ENCODE results near the gene VPS13D.
"Not testable (repeated sequence)": the region's sequence is repeated elsewhere in the genome, so short reads cannot be mapped to it uniquely, and the experiment has no call there.

VPS13D gene

DNA sequence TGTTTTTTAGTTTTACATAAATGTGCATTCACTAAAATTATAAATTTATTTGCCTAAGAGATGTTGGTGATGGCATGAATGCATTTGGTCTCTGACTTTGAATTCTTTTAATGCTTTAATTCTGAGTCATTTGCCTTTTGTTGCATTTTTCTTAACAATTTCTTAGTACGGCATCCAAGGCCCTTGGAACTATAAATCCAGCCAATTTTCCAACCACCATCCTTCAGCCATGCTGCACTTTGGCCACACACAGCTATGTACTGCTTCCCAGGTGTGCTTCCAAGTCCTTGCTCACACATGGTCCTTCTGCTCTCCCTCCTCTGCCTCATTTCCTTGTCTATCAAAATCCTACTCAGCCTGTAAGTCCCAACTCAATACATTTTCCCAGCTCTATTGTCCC lies 227.1 kb downstream of the VPS13D start:
- no peak for DNase-seq

DNA sequence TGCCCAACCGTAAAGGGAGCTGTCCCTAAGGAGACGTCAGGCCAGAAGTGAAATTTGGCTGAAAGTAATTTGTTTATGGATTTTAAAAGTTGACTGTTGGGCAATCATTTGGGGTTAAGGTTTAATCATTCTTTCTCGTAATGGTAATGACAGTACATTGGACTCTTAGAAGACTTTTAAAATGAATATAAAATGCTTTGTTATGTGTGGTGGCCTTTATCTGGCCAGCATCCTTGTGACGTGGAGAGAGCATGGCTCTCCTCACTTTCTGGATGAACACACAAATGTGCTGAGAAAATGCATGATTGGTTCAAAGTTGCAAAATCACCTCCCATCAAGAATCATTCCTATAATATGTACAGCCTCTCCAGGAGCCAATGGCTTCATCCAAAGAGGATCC lies 227.9 kb downstream of the VPS13D start:
- DNase-seq = no peak

DNA sequence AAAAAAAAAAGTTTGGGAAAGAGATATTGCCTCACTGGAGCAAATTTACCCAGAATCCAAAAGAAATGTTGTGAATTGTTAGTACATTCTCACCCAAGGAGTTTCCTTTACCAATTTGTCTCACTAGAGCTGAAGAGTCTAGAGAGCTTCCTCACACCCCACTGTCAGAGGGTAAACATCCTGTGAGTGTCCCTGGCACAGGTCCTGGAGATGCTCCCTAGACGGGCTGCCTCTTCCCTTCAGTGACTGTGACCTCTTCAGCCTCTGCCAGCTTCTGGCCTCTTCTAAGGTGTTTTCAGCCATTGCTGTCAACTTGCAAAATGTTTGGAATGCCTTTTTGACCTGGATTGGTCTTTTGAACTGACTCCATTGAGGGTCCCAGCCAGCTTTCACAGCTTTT lies 228.7 kb downstream of the VPS13D start:
- no peak for DNase-seq

DNA sequence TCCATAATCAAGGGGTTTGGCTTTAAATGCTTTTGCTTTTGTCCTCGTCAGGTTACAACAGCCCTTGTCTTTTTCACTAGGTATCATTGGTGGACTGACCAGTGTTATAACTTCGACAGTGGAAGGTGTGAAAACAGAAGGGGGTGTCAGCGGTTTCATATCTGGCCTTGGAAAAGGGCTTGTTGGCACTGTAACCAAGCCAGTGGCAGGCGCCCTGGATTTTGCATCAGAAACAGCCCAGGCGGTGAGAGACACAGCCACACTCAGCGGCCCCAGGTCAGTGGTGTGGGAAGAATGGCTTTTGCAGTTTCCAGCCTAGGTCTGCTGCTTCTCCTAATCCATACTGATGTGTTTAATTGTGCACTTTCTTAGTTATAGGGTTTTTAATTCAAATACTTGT lies 230.3 kb downstream of the VPS13D start:
- no peak for DNase-seq

- DNase-seq = peak in 1 of 2 donors; percentile 34
These were observed 231.2 kb downstream of the VPS13D start for GRCh38 chr1:12460911-12461621.

DNA sequence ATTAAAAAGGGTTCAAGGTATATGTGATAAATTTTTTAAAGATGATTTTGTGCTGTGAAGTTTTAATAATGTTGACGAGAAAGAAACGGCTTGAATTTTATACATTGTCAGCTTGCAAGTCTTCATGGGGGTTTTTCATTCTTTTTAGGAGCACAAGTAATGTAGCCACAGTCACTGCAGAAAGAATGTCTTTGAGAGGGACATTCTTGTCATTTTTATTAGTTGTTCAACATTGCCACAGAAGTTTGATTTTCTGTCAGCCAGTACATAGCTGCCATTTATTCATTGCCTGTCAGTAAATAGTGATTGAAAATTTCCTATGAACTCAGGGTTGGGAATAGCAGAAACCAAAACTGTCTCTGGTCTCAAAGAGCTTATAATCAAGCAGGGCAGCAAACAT lies 231.9 kb downstream of the VPS13D start:
- no peak for DNase-seq

GRCh38 chr1:12462586-12462985 lies 232.8 kb downstream of the VPS13D start:
- no peak for DNase-seq

DNA sequence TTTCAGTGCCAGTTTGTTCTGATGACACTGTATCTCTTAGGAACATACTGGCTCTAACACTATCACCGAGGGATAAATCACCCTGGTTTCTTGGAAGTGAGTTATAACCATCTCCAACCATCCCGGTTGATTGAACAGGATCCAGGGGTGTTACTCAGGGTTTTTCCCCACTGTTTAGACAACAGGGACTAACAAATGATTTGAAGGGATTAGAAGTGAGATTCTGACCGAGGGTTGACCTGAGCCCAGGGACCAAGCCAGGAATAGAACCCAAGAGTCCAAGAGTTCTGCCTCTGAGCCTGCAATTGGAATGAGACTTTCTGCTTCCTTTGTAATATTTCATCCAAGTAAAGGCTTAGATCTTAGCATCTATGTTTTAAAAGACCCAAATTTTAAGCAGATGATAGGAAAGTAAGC lies 234.2 kb downstream of the VPS13D start:
- DNase-seq = no peak

DNA sequence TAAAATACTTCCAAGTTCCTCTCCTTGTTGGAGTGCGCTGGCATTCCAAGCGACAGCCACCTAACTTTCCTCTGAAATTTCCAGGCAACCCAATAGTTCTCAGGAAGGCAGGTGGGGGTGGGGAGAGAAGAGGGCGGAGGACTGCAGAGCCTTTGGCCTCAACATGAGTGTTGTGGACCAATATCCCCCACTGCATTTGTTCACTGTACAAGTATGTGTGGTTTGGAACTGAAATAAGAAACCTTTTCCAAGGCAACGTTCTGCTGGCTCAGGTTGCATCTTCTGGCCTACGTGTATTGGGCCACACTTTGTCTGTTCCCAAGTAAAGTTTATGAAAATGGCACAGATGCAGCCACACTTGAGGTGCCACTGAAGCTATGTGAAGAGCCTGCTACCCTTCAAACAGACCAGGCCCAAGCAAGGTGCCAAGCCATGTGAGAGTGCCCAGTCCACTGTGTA lies 234.8 kb downstream of the VPS13D start:
- DNase-seq = no peak

GRCh38 chr1:12465126-12465525 lies 235.3 kb downstream of the VPS13D start:
- no peak for DNase-seq

- DNase-seq = no peak
These were observed 237.0 kb downstream of the VPS13D start for GRCh38 chr1:12466816-12467215.

DNA sequence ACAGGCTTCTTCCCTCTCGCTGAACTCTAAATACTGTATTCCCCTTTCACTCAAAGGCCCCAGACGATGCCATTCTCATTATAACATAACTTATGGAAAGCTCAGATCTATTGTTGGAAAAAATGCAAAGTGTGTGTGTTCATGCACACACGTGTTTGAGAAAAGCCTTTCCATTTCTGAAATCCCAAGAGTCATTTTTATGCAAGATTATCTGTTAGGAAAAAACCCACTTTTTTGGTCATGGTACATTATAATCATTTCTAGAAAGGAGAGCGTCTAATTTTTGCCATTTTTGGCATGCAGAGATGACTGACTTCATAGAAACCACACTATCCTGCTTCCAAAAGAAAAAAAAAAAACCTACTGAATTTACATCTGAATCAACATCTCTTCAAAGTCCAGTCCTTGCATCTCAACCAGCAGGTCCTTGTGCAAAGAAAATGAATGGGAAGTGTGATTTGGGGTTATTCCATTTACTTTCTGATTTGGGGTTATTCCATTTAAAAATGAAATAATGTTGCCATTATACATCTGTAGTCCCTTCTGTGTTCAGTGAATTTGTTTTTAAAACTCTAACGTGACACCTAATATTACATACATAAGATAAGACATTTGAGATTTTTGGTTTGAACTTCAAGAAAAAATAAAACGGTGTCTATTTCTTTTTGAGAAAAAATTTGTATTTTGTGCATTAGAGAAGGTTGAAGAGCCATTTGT lies 237.9 kb downstream of the VPS13D start:
- no peak for DNase-seq

DNA sequence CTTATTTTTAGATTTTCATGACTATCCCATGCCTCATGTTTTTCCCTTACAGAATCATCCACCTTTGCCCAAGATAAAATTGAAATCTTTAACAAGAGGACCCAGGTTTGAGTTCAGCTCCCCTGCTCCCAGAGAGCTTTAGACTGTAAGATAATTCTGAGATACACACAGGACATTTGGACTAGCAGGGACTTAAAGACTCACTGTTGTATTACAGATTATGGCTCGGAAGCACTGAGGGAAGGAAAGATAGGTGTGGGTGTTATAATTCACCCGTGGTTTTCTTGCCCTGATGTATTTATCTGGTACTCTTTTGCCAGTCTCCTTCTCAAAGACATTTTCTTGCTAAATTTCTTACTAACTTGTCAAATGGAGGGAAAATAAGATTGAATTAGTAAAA lies 238.5 kb downstream of the VPS13D start:
- DNase-seq = no peak

DNA sequence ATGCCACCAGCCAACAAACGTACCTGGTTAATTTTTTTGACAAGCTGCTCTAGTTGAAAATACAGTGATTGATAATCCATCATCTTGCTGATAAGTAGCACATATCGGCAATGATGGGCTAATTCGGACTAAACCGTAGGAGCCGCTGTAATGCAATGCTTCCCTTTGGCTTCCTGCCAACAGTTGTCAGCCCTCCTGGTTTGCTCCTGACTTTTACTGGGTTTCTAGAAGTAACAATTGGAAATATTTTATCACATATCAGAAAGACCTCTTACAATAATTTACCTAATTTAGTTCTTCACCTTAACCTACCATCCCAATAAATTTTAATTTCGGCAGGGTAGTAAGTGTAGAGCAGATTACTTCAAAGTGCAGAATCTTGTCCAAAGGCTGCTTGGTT lies 239.7 kb downstream of the VPS13D start:
- DNase-seq = no peak

DNA sequence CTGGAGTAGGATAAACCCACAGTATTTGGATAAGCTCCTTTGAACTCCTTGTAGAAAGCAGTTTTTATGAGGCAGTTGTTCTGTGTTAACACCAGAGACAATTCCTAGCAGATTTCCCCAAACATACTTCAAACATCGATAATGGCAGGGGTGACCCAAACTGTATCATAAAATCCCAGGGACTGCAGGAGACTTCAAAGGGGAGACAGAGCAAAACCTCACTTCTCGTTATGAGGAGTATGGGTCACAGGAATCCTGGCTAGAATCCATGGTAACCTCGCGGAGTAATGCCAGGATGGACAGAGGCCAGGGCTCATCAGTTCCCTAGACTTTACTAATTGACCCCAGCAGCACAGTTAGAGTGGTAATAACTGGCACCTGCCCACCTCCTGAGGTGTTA lies 240.2 kb downstream of the VPS13D start:
- no peak for DNase-seq

GRCh38 chr1:12470916-12471315 lies 241.1 kb downstream of the VPS13D start:
- DNase-seq = not testable (repeated sequence)

- no peak for DNase-seq
These were observed 242.4 kb downstream of the VPS13D start for GRCh38 chr1:12472156-12472797.

DNA sequence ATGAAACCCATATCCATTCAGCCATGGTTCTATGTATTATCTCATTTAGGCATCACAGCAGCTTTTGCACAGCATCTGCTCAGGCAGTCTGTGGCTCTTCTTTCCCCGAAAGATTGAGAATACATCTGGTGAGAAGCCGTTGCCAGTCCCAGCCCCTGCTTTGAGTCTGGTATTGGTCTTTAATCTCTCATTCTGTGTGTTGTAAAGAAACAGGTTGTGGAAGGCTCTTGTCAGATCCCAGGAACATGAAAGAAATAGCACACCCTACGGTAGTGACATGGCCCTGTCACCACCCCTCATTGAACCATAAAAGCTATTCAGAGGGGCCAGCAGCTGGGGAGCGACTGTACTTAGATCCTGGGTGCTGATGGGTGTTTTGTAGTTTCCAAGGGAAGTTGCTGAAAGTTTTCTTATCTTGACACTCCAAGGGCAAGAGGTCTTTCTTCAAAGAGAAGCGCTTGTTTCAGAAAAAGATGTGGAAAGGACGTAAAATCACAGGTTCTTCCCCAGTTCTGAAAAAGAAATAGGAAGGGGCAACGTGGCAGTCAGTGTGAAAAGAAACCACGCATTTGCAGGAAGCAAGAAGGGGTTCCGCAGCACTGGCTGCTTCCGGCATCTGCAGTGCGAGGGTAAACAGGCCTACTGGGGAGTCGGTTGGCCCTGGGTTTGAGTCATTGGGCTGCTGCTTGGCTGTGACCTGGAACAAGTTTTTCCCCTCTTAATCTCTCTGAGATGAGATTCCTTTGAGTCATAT lies 243.1 kb downstream of the VPS13D start:
- DNase-seq = no peak

DNA sequence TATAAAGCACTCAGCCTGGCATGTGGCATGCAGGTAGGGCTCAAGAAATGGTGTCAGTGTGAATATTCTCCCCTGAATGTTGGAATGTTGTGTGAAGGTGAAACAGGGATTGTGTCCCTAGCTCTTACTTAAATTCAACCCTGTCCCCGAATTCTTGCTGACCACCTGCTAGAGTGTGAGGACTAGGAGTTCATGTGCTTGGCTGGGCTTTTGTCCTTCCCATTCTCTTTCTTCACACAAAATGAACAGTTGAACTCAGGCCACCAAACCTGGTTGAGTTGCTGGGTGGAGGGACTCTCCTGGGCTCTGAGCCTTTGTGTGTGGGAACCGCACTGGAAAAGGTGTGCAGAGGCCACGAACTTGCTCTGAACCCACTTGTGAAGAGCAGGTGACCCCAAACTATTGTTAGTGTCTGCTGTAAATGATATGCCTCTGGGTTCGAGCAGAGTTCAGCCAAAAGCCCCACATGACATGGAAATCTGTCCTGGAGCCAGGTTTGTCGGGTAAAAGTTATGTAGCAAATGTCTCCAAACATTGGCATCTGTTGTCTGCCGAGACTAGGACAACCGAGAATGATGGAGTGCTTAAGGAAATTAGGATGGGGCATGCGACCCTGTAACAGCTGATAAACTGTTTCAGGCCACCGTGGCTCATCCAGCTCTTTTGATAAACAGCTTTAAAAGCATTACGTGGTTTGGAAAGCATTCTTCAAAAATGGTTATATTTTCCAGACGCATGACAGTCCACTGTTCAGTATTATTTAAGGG lies 243.9 kb downstream of the VPS13D start:
- no peak for DNase-seq

DNA sequence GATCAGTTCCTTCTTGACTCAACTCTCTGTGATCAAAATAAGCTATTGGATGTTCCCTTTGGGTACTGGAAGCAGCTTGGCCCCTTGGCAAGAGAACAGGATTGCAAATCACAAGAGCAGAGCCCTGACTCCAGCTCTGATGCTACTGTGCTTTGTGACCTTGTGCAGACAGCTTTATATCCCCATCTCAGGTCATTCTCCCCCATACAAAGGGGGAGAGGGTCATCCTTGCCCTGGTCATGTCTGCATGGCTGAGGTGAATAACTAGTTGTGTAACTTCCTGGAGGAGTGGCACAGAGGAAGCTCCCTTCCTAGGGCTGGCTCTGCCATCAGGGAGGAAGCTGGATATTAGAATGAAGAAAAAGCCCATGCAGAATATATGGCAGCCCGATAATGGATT lies 245.3 kb downstream of the VPS13D start:
- no peak for DNase-seq

- no peak for DNase-seq
These were observed 245.7 kb downstream of the VPS13D start for GRCh38 chr1:12475530-12475934.

DNA sequence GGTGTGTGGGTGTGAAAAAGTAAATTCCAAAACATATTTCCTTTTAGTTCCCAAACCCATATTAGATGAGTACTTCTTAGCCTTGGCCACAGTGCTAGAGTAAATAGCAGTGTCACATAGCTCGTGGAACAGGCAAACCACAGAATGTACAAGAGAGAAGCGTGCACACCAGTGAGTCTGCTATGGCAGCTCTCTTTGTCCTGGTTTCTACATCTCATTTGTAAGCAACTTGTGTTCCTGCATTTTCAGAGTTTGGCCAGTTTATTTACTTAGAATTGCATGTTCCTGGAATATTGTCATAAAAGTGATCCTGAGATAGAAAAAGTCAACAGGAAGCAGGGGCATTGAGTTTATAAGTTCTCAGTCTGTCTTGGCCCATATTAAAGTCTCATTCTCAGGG lies 246.1 kb downstream of the VPS13D start:
- no peak for DNase-seq
